ENCODE results near the gene RNF103.

The RNF103 gene

GRCh38 chr2:86563650-86564061 lies 60.0 kb downstream of the RNF103 start:
- DNase-seq: no peak

- peak; percentile 96 for DNase-seq
These were observed 60.6 kb downstream of the RNF103 start, which contains the start of gene CHMP3 for GRCh38 chr2:86562922-86563649. CHMP3 (minus strand) TSS chr2:86563443; CDS start chr2:86563348, 95 bp downstream.

GRCh38 chr2:86562485-86562921 lies 61.2 kb downstream of the RNF103 start:
- no peak for DNase-seq

GRCh38 chr2:86557836-86558235 lies 65.8 kb downstream of the RNF103 start:
- DNase-seq: no peak

- DNase-seq: no peak
These were observed 67.2 kb downstream of the RNF103 start for GRCh38 chr2:86556508-86556907.

Data from OCI-M1 (cell line).